GM12891 (cell line): ENCODE measurements around the gene NPIPB13.
"Not testable (repeated sequence)": the region's sequence is repeated elsewhere in the genome, so short reads cannot be mapped to it uniquely, and the experiment has no call there.

Source experiments
- PAX5 ChIP-seq: IDR thresholded peaks from 2 replicates; pipeline ENCODE4 v1.6.1; 2011; ENCODE audit warnings: low read length, moderate library complexity, mild to moderate bottlenecking; ENCODE audit not compliant: insufficient read depth, severe bottlenecking
- POLR2A ChIP-seq: IDR thresholded peaks from 2 replicates; pipeline ENCODE4 v1.6.1; 2011; ENCODE audit warnings: low read depth, low read length, control low read depth
- POLR2AphosphoS5 ChIP-seq: IDR thresholded peaks from 2 replicates; pipeline ENCODE4 v1.6.1; 2011; ENCODE audit warnings: low read depth, low read length, control low read depth
- POU2F2 ChIP-seq: IDR thresholded peaks from 2 replicates; pipeline ENCODE4 v1.6.1; 2011; ENCODE audit warnings: low read depth, mild to moderate bottlenecking, control low read depth, low read length, moderate library complexity
- SPI1 ChIP-seq: IDR thresholded peaks from 2 replicates; pipeline ENCODE4 v1.6.1; 2011; ENCODE audit warnings: low read depth, low read length, control low read depth
- TAF1 ChIP-seq: IDR thresholded peaks from 2 replicates; pipeline ENCODE4 v1.6.1; 2011; ENCODE audit warnings: low read depth, low read length, control low read depth

DNA sequence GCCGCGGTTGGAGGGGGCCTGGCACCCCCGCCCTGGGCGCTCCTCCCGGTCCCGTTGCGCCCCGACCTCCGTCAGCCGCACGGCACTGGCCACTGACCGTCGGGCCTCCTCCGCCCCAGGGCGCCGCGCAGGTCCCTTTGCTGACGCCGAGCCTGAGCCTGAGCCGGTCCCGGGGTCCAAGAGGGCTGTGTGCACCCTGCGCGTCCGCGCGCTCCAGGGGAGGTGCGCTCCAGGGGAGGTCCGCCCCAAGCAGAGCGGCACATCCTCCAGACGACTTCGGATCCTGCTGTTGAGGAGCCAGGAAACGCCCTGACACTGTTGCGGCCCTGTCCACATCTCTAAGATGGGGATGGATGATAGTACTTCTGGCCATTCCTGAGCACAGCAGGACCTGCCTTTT lies 42.0 kb downstream of the NPIPB13 start:
- not testable (repeated sequence) for TF ChIP-seq POLR2A, POLR2AphosphoS5, TAF1, SPI1, PAX5, POU2F2
